B cell (primary cell): ENCODE measurements around the gene IRF1. TPM values are rescaled to one million over a fixed set of nuclear protein-coding genes. Genes with fewer than 3 reads are reported as not detected.

Experiments used
- ATAC-seq: fragments of 200-7000 bp; cut with Tn5 transposase; one replicate; pipeline ENCODE4 v1.10.0; 2021; ENCODE audit warnings: low read depth, mild to moderate bottlenecking, moderate number of reproducible peaks, moderate library complexity
- CTCF ChIA-PET: fragments of 350-600 bp; sonication (Branson Sonifier 250); formaldehyde crosslinking; loops from one replicate; lab custom pipeline; 2021; ENCODE audit warnings: antibody characterized with exemption, inconsistent platforms; lab: Charles Lee
- POLR2A ChIA-PET: fragments of 350-600 bp; sonication (Branson Sonifier 250); formaldehyde crosslinking; loops from one replicate; lab custom pipeline; 2021; ENCODE audit warnings: antibody characterized with exemption; lab: Charles Lee
- DNase-seq: peaks from one replicate; pipeline ENCODE4 v3.0.0; 2013
- H2AFZ ChIP-seq: 2 replicates; pipeline ENCODE4 v1.6.1; 2012; ENCODE audit warnings: mild to moderate bottlenecking, low read depth, low read length; ENCODE audit not compliant: insufficient read depth, poor library complexity, severe bottlenecking
- H3K27ac ChIP-seq, 2 donors: 1 replicate in 1 of 2; 2 replicates in 1 of 2; pipeline ENCODE4 v1.5.1; 2012 to 2013; ENCODE audit warnings: low read length in 2 of 2, mild to moderate bottlenecking in 2 of 2, moderate library complexity in 1 of 2
- H3K27me3 ChIP-seq, 4 experiments: fragments of 200-600 bp in 1 of 4; sonication (generic) in 1 of 4; replicated peaks in 1 of 4; 1 replicate in 2 of 4; 2 replicates in 2 of 4; pipeline versions ENCODE4 v1.6.1 to v1.7.0; 2013 to 2016; ENCODE audit warnings: low read length in 3 of 4, mild to moderate bottlenecking in 2 of 4, mixed read lengths in 1 of 4, moderate library complexity in 1 of 4; ENCODE audit not compliant: insufficient read depth in 4 of 4, control insufficient read depth in 3 of 4; ENCODE audit errors: control extremely low read depth in 1 of 4
- H3K36me3 ChIP-seq, 2 experiments: replicated peaks in 1 of 2; 1 replicate in 1 of 2; 2 replicates in 1 of 2; pipeline versions ENCODE4 v1.6.1 to v1.7.1; 2013; ENCODE audit warnings: low read length in 1 of 2; ENCODE audit not compliant: insufficient read depth in 2 of 2, control insufficient read depth in 1 of 2; ENCODE audit errors: control extremely low read depth in 1 of 2, extremely low read depth in 1 of 2
- H3K4me1 ChIP-seq, 2 donors: fragments of 200-600 bp in 1 of 2; sonication (generic) in 1 of 2; 1 replicate in 1 of 2; 2 replicates in 1 of 2; pipeline versions ENCODE4 v1.5.1 to v1.6.1; 2013 to 2017; ENCODE audit warnings: low read length in 2 of 2; ENCODE audit not compliant: control insufficient read depth in 2 of 2, insufficient read depth in 2 of 2
- H3K4me2 ChIP-seq: replicated peaks from 2 replicates; pipeline ENCODE3; 2012; ENCODE audit warnings: mild to moderate bottlenecking, low read depth, low read length; ENCODE audit not compliant: poor library complexity, severe bottlenecking
- H3K4me3 ChIP-seq, 5 experiments: fragments of 200-600 bp in 1 of 5; sonication (generic) in 1 of 5; 1 replicate in 3 of 5; 2 replicates in 2 of 5; pipeline versions ENCODE4 v1.5.1 to v1.7.0; 2011 to 2016; ENCODE audit warnings: low read length in 4 of 5, mild to moderate bottlenecking in 4 of 5, low read depth in 2 of 5, control low read depth in 1 of 5, moderate library complexity in 1 of 5; ENCODE audit not compliant: insufficient read depth in 1 of 5; ENCODE audit errors: control extremely low read depth in 1 of 5, extremely low read depth in 1 of 5
- H3K79me2 ChIP-seq: fragments of 200-600 bp; sonication (generic); one replicate; pipeline ENCODE4 v1.6.0; 2016; ENCODE audit warnings: low read length; ENCODE audit not compliant: control insufficient read depth, insufficient read depth
- H3K9ac ChIP-seq: fragments of 200-600 bp; sonication (generic); 2 replicates; pipeline ENCODE4 v1.6.1; 2017; ENCODE audit warnings: mild to moderate bottlenecking, low read length, moderate library complexity
- H3K9me3 ChIP-seq, 3 donors: one replicate each; pipeline versions ENCODE4 v1.6.1 to v1.7.1; 2013; ENCODE audit warnings: low read length in 2 of 3; ENCODE audit not compliant: control insufficient read depth in 2 of 3, insufficient read depth in 1 of 3; ENCODE audit errors: control extremely low read depth in 1 of 3
- H4K20me1 ChIP-seq: 2 replicates; pipeline ENCODE4 v1.6.0; 2012; ENCODE audit warnings: mild to moderate bottlenecking, low read length; ENCODE audit not compliant: insufficient read depth, control insufficient read depth, poor library complexity, severe bottlenecking
- H3K27ac Mint-ChIP-seq: one replicate; pipeline ENCODE4 v1.8.0; 2021; ENCODE audit warnings: mixed read lengths
- H3K27me3 Mint-ChIP-seq: one replicate; pipeline ENCODE4 v1.8.0; 2021; ENCODE audit warnings: mixed read lengths
- H3K4me1 Mint-ChIP-seq: one replicate; pipeline ENCODE4 v1.8.0; 2021; ENCODE audit warnings: mixed read lengths
- H3K4me3 Mint-ChIP-seq: one replicate; pipeline ENCODE4 v1.8.0; 2021; ENCODE audit warnings: mixed read lengths
- H3K9me3 Mint-ChIP-seq: one replicate; pipeline ENCODE4 v1.8.0; 2022; ENCODE audit warnings: mixed read lengths; ENCODE audit not compliant: insufficient read depth
- CTCF ChIP-seq: fragments of 200-600 bp; IDR thresholded peaks from one replicate; pipeline ENCODE4 v1.8.0; 2022; ENCODE audit warnings: antibody characterized with exemption, mild to moderate bottlenecking
- EZH2 ChIP-seq: IDR thresholded peaks from 2 replicates; pipeline ENCODE4 v1.6.1; 2012; ENCODE audit warnings: borderline replicate concordance, low read depth, mild to moderate bottlenecking, moderate library complexity, low read length; ENCODE audit not compliant: insufficient read depth, poor library complexity, severe bottlenecking
- WGBS: methylation state at CpG from one replicate; pipeline ENCODE4 v1.1.5; 2013; ENCODE audit warnings: missing lambda C conversion rate; ENCODE audit not compliant: insufficient coverage; 5-methylcytosine and 5-hydroxymethylcytosine counted together
- intact Hi-C: fragments of 100-400 bp; cut with micrococcal nuclease; formaldehyde crosslinking; loops from one replicate; pipeline ENCODE4 v1.10.0; 2022
- polyA plus RNA-seq: library from polyadenylated mRNA; depleted of rRNA; stranded (reverse); fragments of >200 nt; gene quantifications from 2 replicates; pipeline ENCODE4 v1.2.3, GENCODE V29; 2012
- total RNA-seq, 2 donors: library from RNA; stranded (reverse); fragments of 120-200 nt in 1 of 2; gene quantifications; 1 replicate in 1 of 2; 2 replicates in 1 of 2; pipeline versions ENCODE4 v1.2.3 to v1.2.4, GENCODE V29; 2013 to 2022

IRF1 gene
- total and polyA plus RNA-seq, 2 donors (not counting 1 experiment from before 2014, with no cell fraction given) = 173 to 306 TPM

- CTCF ChIA-PET = interaction anchor here (0.6 to 13.8 kb wide), 21 partner anchors 7 to 439 kb away, joined by 3 to 528 read pairs (median 17); partner anchors contain the start of gene IRF1
- Mint-ChIP-seq H3K27me3 (no peaks in the 10 kb centered on the region), H3K9me3 (no peaks in the 10 kb centered on the region), H3K4me3 (no peak overlapping the region), H3K27ac (peak overlapping the region; percentile 26), H3K4me1 (peaks cover 35% of the 10 kb centered on the region)
- Histone ChIP-seq H3K9me3 (no peaks in the 10 kb centered on the region), H3K9ac (no peak overlapping the region), H2AFZ (no peak overlapping the region), H3K27ac (peak overlapping the region in 1 of 2 donors; percentile 85), H3K79me2 (peaks cover 7% of the 10 kb centered on the region), H3K4me3 (no peak overlapping the region), H3K4me1 (peaks cover 16 to 23% of the 10 kb centered on the region in 2 donors), H3K36me3 (no peaks in the 10 kb centered on the region), H4K20me1 (no peaks in the 10 kb centered on the region), H3K27me3 (no peaks in the 10 kb centered on the region), H3K4me2 (no peak overlapping the region)
- DNase-seq (peak; percentile 14), ATAC-seq (no peak)
- intact Hi-C loops = loop anchor here (1.0 to 10.0 kb wide), 7 partner anchors 83 to 380 kb away; partner anchors contain the start of genes GDF9, SLC22A4 and UQCRQ
- POLR2A ChIA-PET = interaction anchor here (1.6 to 3.2 kb wide), 4 partner anchors 12 to 116 kb away, joined by 13 to 29 read pairs (median 14); partner anchors contain the start of gene IRF1
- no peak for TF ChIP-seq CTCF
- no peak for TF ChIP-seq EZH2
- 93% methylated on average over 8 of the region's 10 CpGs for WGBS
Measured at GRCh38 chr5:132501961-132502931, 11.7 kb upstream of the IRF1 start.
